ENCODE data around the gene CTDSP2.

CTDSP2 gene

GRCh38 chr12:57841445-57841844 lies 5.1 kb downstream of the CTDSP2 start:
- no peaks in the 10 kb centered on the region for H3K9me3 Mint-ChIP-seq
- peaks cover 75% of the 10 kb centered on the region for H3K4me1 Mint-ChIP-seq
- no peak for TF ChIP-seq CTCF (IDR thresholded peaks at IDR 0.05; ENCODE audit: unreplicated experiment in 3 of 3)
- H3K36me3 Mint-ChIP-seq (ENCODE audit: low read depth): peaks cover 9% of the 10 kb centered on the region
- peak overlapping the region; percentile 91 to 98 (median 96) for H3K4me3 Mint-ChIP-seq
- no peaks in the 10 kb centered on the region for H3K27me3 Mint-ChIP-seq (ENCODE audit: low read depth)
- peak overlapping the region; percentile 97 to 98 (median 98) for H3K27ac Mint-ChIP-seq

- H3K9me3 Mint-ChIP-seq: no peaks in the 10 kb centered on the region
- H3K36me3 Mint-ChIP-seq (ENCODE audit: low read depth): peaks cover 9% of the 10 kb centered on the region
- TF ChIP-seq CTCF (IDR thresholded peaks at IDR 0.05; ENCODE audit: unreplicated experiment in 3 of 3): no peak
- H3K4me3 Mint-ChIP-seq: peak overlapping the region; percentile 91 to 98 (median 96)
- H3K27ac Mint-ChIP-seq: peak overlapping the region; percentile 97 to 98 (median 98)
- H3K4me1 Mint-ChIP-seq: peaks cover 82% of the 10 kb centered on the region
- H3K27me3 Mint-ChIP-seq (ENCODE audit: low read depth): no peaks in the 10 kb centered on the region
Observed at GRCh38 chr12:57840726-57841125, 5.8 kb downstream of the CTDSP2 start.

- Mint-ChIP-seq H3K27me3 (ENCODE audit: low read depth) (no peaks in the 10 kb centered on the region), H3K4me3 (peak overlapping the region in 2 of 3 experiments; percentile 74 to 96), H3K27ac (peak overlapping the region; percentile 97 to 98 (median 98)), H3K4me1 (peaks cover 88% of the 10 kb centered on the region), H3K36me3 (ENCODE audit: low read depth) (peaks cover 9% of the 10 kb centered on the region), H3K9me3 (no peaks in the 10 kb centered on the region)
- no peak for TF ChIP-seq CTCF (IDR thresholded peaks at IDR 0.05; ENCODE audit: unreplicated experiment in 3 of 3)
Observed at GRCh38 chr12:57839996-57840395, 6.5 kb downstream of the CTDSP2 start.

- no peaks in the 10 kb centered on the region for H3K27me3 Mint-ChIP-seq (ENCODE audit: low read depth)
- H3K4me3 Mint-ChIP-seq: peak overlapping the region in 1 of 3 experiments; percentile 86
- no peaks in the 10 kb centered on the region for H3K9me3 Mint-ChIP-seq
- no peak for TF ChIP-seq CTCF (IDR thresholded peaks at IDR 0.05; ENCODE audit: unreplicated experiment in 3 of 3)
- H3K36me3 Mint-ChIP-seq (ENCODE audit: low read depth): peaks cover 4% of the 10 kb centered on the region
- peaks cover 90% of the 10 kb centered on the region for H3K4me1 Mint-ChIP-seq
- peak overlapping the region; percentile 95 to 98 (median 97) for H3K27ac Mint-ChIP-seq
Observed at GRCh38 chr12:57838594-57839302, 7.8 kb downstream of the CTDSP2 start.

GRCh38 chr12:57837864-57838562 lies 8.5 kb downstream of the CTDSP2 start:
- peaks cover 91% of the 10 kb centered on the region for H3K4me1 Mint-ChIP-seq
- no peaks in the 10 kb centered on the region for H3K9me3 Mint-ChIP-seq
- H3K4me3 Mint-ChIP-seq: peak overlapping the region; percentile 80 to 86 (median 81)
- no peak for TF ChIP-seq CTCF (IDR thresholded peaks at IDR 0.05; ENCODE audit: unreplicated experiment in 3 of 3)
- peaks cover 4% of the 10 kb centered on the region for H3K36me3 Mint-ChIP-seq (ENCODE audit: low read depth)
- H3K27ac Mint-ChIP-seq: peak overlapping the region; percentile 95 to 98 (median 97)
- no peaks in the 10 kb centered on the region for H3K27me3 Mint-ChIP-seq (ENCODE audit: low read depth)
